Keratinocyte (primary cell): ENCODE data around the gene LDAH. TPM values are rescaled to one million over a fixed set of nuclear protein-coding genes. Genes with fewer than 3 reads are reported as not detected.

Experiments used
- DNase-seq: peaks from one replicate; pipeline ENCODE4 v3.0.0-alpha.2; 2011; ENCODE audit warnings: low read depth, missing footprints, low spot score
- FAIRE-seq: peaks from 2 replicates; lab custom pipeline; 2011; peaks lifted over from hg19 to GRCh38; lab: Jason Lieb, UNC
- H2AFZ ChIP-seq: 2 replicates; pipeline ENCODE4 v1.6.0; 2012; ENCODE audit warnings: low read length, control low read depth, inconsistent platforms; ENCODE audit not compliant: control insufficient read depth
- H3K27ac ChIP-seq: 2 replicates; pipeline ENCODE4 v1.5.1; 2011; ENCODE audit warnings: low read length; ENCODE audit not compliant: control insufficient read depth, insufficient read depth
- H3K27me3 ChIP-seq: 3 replicates; pipeline ENCODE4 v1.6.0; 2011; ENCODE audit warnings: low read length; ENCODE audit not compliant: control insufficient read depth, insufficient read depth; ENCODE audit errors: extremely low read depth
- H3K36me3 ChIP-seq, 2 experiments: 2 replicates in 1 of 2; 3 replicates in 1 of 2; pipeline ENCODE4 v1.5.1; 2011; ENCODE audit warnings: low read length in 2 of 2, mild to moderate bottlenecking in 1 of 2; ENCODE audit not compliant: control insufficient read depth in 2 of 2, insufficient read depth in 2 of 2; ENCODE audit errors: extremely low read depth in 1 of 2
- H3K4me1 ChIP-seq: 3 replicates; pipeline ENCODE4 v1.5.1; 2011; ENCODE audit warnings: low read length; ENCODE audit not compliant: control insufficient read depth, insufficient read depth; ENCODE audit errors: extremely low read depth
- H3K4me2 ChIP-seq: 3 replicates; pipeline ENCODE4 v1.6.0; 2011; ENCODE audit warnings: low read depth, low read length; ENCODE audit not compliant: control insufficient read depth, insufficient read depth; ENCODE audit errors: extremely low read depth
- H3K4me3 ChIP-seq, 3 experiments: fragments of 200-600 bp in 1 of 3; sonication (generic) in 1 of 3; 2 replicates in 2 of 3; 3 replicates in 1 of 3; pipeline ENCODE4 v1.5.1; 2011 to 2016; ENCODE audit warnings: low read length in 3 of 3, mild to moderate bottlenecking in 3 of 3, control low read depth in 2 of 3, inconsistent platforms in 1 of 3, low read depth in 1 of 3, mixed read lengths in 1 of 3, mixed run types in 1 of 3, moderate library complexity in 1 of 3; ENCODE audit not compliant: control insufficient read depth in 2 of 3, insufficient read depth in 2 of 3; ENCODE audit errors: extremely low read depth in 1 of 3
- H3K79me2 ChIP-seq: 2 replicates; pipeline ENCODE4 v1.6.0; 2012; ENCODE audit warnings: low read length; ENCODE audit not compliant: control insufficient read depth, insufficient read depth
- H3K9ac ChIP-seq: 3 replicates; pipeline ENCODE4 v1.6.0; 2011; ENCODE audit warnings: low read length; ENCODE audit not compliant: control insufficient read depth, insufficient read depth; ENCODE audit errors: extremely low read depth
- H3K9me1 ChIP-seq: 3 replicates; pipeline ENCODE4 v1.6.0; 2011; ENCODE audit warnings: low read length; ENCODE audit not compliant: control insufficient read depth, insufficient read depth; ENCODE audit errors: extremely low read depth
- H3K9me3 ChIP-seq: 2 replicates; pipeline ENCODE4 v1.5.1; 2012; ENCODE audit warnings: low read depth, low read length; ENCODE audit not compliant: control insufficient read depth
- H4K20me1 ChIP-seq: 3 replicates; pipeline ENCODE4 v1.6.0; 2011; ENCODE audit warnings: low read length; ENCODE audit not compliant: control insufficient read depth, insufficient read depth; ENCODE audit errors: extremely low read depth
- CTCF ChIP-seq, 3 experiments: IDR thresholded peaks in 1 of 3; conservative IDR thresholded peaks in 1 of 3; optimal IDR thresholded peaks in 1 of 3; 2 replicates in 2 of 3; 3 replicates in 1 of 3; pipeline versions ENCODE3 to v1.5.1; 2011; ENCODE audit warnings: low read length in 3 of 3, mild to moderate bottlenecking in 3 of 3, moderate library complexity in 2 of 3, control low read depth in 1 of 3, inconsistent platforms in 1 of 3; ENCODE audit not compliant: insufficient read depth in 2 of 3; ENCODE audit errors: extremely low read depth in 1 of 3
- EZH2 ChIP-seq: IDR thresholded peaks from one replicate; pipeline ENCODE4 v1.6.1; 2012; ENCODE audit warnings: inconsistent platforms, mild to moderate bottlenecking, low read length, moderate library complexity
- dilution Hi-C: fragments of 300-500 bp; cut with MboI; formaldehyde crosslinking; loops from one replicate; pipeline ENCODE4 v1.7.0; 2020; ENCODE audit warnings: low sequenced_read_pairs; ENCODE audit not compliant: extremely low pct_ligation_motif_present
- polyA plus RNA-seq, 5 experiments: library from polyadenylated mRNA; depleted of rRNA in 3 of 5; stranded (reverse) in 3 of 5; stranded (forward) in 1 of 5; unstranded in 1 of 5; fragments of >200 nt; gene quantifications; 1 replicate in 1 of 5; 2 replicates in 3 of 5; 3 replicates in 1 of 5; pipeline versions ENCODE4 v1.2.1 to v1.2.3, GENCODE V29; 2011 to 2012; ENCODE audit warnings: missing spikeins in 2 of 5, low read depth in 1 of 5, low replicate concordance in 1 of 5

Gene LDAH
- polyA plus RNA-seq, 1 donor (not counting 4 experiments of a cell fraction or from before 2014, with no cell fraction given) = 22.7 TPM

- FAIRE-seq (no peak), DNase-seq (no peak)
- Histone ChIP-seq H3K9ac (no peak overlapping the region), H3K27me3 (no peaks in the 10 kb centered on the region), H3K4me1 (no peaks in the 10 kb centered on the region), H3K36me3 (no peaks in the 10 kb centered on the region), H4K20me1 (no peaks in the 10 kb centered on the region), H2AFZ (no peak overlapping the region), H3K9me1 (no peaks in the 10 kb centered on the region), H3K4me3 (no peak overlapping the region), H3K27ac (no peak overlapping the region), H3K4me2 (no peak overlapping the region), H3K9me3 (no peaks in the 10 kb centered on the region), H3K79me2 (no peaks in the 10 kb centered on the region)
- TF ChIP-seq EZH2 (no peak), CTCF (optimal IDR thresholded peaks at IDR 0.05 in 1 of 3, IDR thresholded peaks at IDR 0.05 in 1 of 3, conservative IDR thresholded peaks at IDR 0.05 in 1 of 3; ENCODE audit: extremely low read depth in 1 of 3, insufficient read depth in 2 of 3, low read length in 3 of 3) (no peak)
- dilution Hi-C loops = no loop called here
Observed at GRCh38 chr2:20844246-20844645, 21.3 kb upstream of the LDAH start.

- Histone ChIP-seq H3K36me3 (no peaks in the 10 kb centered on the region), H3K27ac (no peak overlapping the region), H3K4me2 (no peak overlapping the region), H3K4me3 (no peak overlapping the region), H3K79me2 (no peaks in the 10 kb centered on the region), H2AFZ (no peak overlapping the region), H3K9me1 (no peaks in the 10 kb centered on the region), H3K9ac (no peak overlapping the region), H3K27me3 (no peaks in the 10 kb centered on the region), H4K20me1 (no peaks in the 10 kb centered on the region), H3K9me3 (no peaks in the 10 kb centered on the region), H3K4me1 (no peaks in the 10 kb centered on the region)
- FAIRE-seq (no peak), DNase-seq (no peak)
- dilution Hi-C loops = no loop called here
- TF ChIP-seq CTCF (optimal IDR thresholded peaks at IDR 0.05 in 1 of 3, IDR thresholded peaks at IDR 0.05 in 1 of 3, conservative IDR thresholded peaks at IDR 0.05 in 1 of 3; ENCODE audit: extremely low read depth in 1 of 3, insufficient read depth in 2 of 3, low read length in 3 of 3) = no peak
- TF ChIP-seq EZH2 = no peak
Observed at GRCh38 chr2:20839052-20839451, 16.2 kb upstream of the LDAH start.
